Lung (tissue), 12 donors: ENCODE data around the gene CEACAM7. TPM values are rescaled to one million over a fixed set of nuclear protein-coding genes. Genes with fewer than 3 reads are reported as not detected.

Experiments used
- ATAC-seq: fragments of 200-7000 bp; cut with Tn5 transposase; one replicate; pipeline ENCODE4 v1.9.1; 2020; ENCODE audit warnings: moderate number of reproducible peaks; ENCODE audit not compliant: insufficient read depth, low FRiP score
- DNase-seq, 3 donors: peaks; one replicate each; pipeline ENCODE4 v3.0.0-alpha.2; 2013 to 2017
- H3K27ac ChIP-seq, 2 donors: one replicate each; pipeline ENCODE4 v1.5.1; 2013; ENCODE audit warnings: mild to moderate bottlenecking in 2 of 2, moderate library complexity in 2 of 2, control low read depth in 1 of 2, inconsistent platforms in 1 of 2, low read depth in 1 of 2, low read length in 1 of 2
- H3K27me3 ChIP-seq, 3 donors: one replicate each; pipeline ENCODE4 v1.5.1; 2013; ENCODE audit warnings: low read length in 2 of 3; ENCODE audit not compliant: control insufficient read depth in 3 of 3, insufficient read depth in 3 of 3
- H3K36me3 ChIP-seq, 4 donors: one replicate each; pipeline ENCODE4 v1.5.1; 2013; ENCODE audit warnings: low read length in 4 of 4, mild to moderate bottlenecking in 1 of 4, moderate library complexity in 1 of 4; ENCODE audit not compliant: control insufficient read depth in 4 of 4, insufficient read depth in 4 of 4
- H3K4me1 ChIP-seq, 5 donors: one replicate each; pipeline ENCODE4 v1.5.1; 2013; ENCODE audit warnings: low read length in 5 of 5, mild to moderate bottlenecking in 2 of 5, moderate library complexity in 1 of 5; ENCODE audit not compliant: control insufficient read depth in 5 of 5, insufficient read depth in 5 of 5
- H3K4me3 ChIP-seq: one replicate; pipeline ENCODE4 v1.5.1; 2013; ENCODE audit warnings: mild to moderate bottlenecking, control low read depth, moderate library complexity
- H3K9ac ChIP-seq, 2 donors: one replicate each; pipeline ENCODE4 v1.5.1; 2013; ENCODE audit warnings: low read length in 2 of 2, control low read depth in 1 of 2; ENCODE audit not compliant: insufficient read depth in 1 of 2
- H3K9me3 ChIP-seq, 4 donors: one replicate each; pipeline ENCODE4 v1.5.1; 2013; ENCODE audit warnings: low read length in 3 of 4, mild to moderate bottlenecking in 1 of 4, moderate library complexity in 1 of 4; ENCODE audit not compliant: control insufficient read depth in 4 of 4, insufficient read depth in 3 of 4
- WGBS, 2 donors: extraction: QIAGEN DNeasy Blood & Tissue Kit; methylation state at CpG; one replicate each; pipeline ENCODE4 v1.1.7; 2013; 5-methylcytosine and 5-hydroxymethylcytosine counted together
- polyA plus RNA-seq, 2 donors: library from polyadenylated mRNA; stranded (reverse); fragments of 200-250 nt; gene quantifications; one replicate each; pipeline ENCODE4 v1.2.1, GENCODE V29; 2013
- total RNA-seq, 2 donors: library from RNA; depleted of rRNA in 1 of 2; stranded (reverse); fragments of >200 nt in 1 of 2; gene quantifications; one replicate each; pipeline ENCODE4 v1.2.1, GENCODE V29; 2014 to 2021
- TF ChIP-seq, protein P1 (sequence below): IDR thresholded peaks from 2 replicates; pipeline ENCODE4 v1.5.1; 2012; ENCODE audit warnings: mild to moderate bottlenecking; ENCODE audit errors: control extremely low read depth, extremely low read depth
- donor health status: control.
- donor health status: control.
- donor health status: Bipolar disorder and iron deficiency.
- donor health status: healthy.
- donor health status: DM: yes; HTN: yes; CAD: no.

The CEACAM7 gene
- total and polyA plus RNA-seq, 4 donors: 0.11 to 0.41 (median 0.26) TPM

DNA sequence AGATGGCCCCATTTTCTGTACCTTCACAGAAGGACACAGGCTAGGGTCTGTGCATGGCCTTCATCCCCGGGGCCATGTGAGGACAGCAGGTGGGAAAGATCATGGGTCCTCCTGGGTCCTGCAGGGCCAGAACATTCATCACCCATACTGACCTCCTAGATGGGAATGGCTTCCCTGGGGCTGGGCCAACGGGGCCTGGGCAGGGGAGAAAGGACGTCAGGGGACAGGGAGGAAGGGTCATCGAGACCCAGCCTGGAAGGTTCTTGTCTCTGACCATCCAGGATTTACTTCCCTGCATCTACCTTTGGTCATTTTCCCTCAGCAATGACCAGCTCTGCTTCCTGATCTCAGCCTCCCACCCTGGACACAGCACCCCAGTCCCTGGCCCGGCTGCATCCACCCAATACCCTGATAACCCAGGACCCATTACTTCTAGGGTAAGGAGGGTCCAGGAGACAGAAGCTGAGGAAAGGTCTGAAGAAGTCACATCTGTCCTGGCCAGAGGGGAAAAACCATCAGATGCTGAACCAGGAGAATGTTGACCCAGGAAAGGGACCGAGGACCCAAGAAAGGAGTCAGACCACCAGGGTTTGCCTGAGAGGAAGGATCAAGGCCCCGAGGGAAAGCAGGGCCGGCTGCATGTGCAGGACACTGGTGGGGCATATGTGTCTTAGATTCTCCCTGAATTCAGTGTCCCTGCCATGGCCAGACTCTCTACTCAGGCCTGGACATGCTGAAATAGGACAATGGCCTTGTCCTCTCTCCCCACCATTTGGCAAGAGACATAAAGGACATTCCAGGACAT is 7.0 kb upstream of the CEACAM7 start:
- Histone ChIP-seq H3K9ac (no peak overlapping the region), H3K27me3 (no peaks in the 10 kb centered on the region), H3K27ac (no peak overlapping the region), H3K36me3 (no peaks in the 10 kb centered on the region), H3K4me1 (no peaks in the 10 kb centered on the region), H3K9me3 (peaks cover 0 to 8% (median 0%) of the 10 kb centered on the region in 4 donors), H3K4me3 (no peak overlapping the region)
- no peak for DNase-seq
- no peak for ATAC-seq
- 76% methylated on average over 8 of the region's 8 CpGs for WGBS, 2 donors
- TF ChIP-seq, protein P1, sequence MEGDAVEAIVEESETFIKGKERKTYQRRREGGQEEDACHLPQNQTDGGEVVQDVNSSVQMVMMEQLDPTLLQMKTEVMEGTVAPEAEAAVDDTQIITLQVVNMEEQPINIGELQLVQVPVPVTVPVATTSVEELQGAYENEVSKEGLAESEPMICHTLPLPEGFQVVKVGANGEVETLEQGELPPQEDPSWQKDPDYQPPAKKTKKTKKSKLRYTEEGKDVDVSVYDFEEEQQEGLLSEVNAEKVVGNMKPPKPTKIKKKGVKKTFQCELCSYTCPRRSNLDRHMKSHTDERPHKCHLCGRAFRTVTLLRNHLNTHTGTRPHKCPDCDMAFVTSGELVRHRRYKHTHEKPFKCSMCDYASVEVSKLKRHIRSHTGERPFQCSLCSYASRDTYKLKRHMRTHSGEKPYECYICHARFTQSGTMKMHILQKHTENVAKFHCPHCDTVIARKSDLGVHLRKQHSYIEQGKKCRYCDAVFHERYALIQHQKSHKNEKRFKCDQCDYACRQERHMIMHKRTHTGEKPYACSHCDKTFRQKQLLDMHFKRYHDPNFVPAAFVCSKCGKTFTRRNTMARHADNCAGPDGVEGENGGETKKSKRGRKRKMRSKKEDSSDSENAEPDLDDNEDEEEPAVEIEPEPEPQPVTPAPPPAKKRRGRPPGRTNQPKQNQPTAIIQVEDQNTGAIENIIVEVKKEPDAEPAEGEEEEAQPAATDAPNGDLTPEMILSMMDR: no peak

DNA sequence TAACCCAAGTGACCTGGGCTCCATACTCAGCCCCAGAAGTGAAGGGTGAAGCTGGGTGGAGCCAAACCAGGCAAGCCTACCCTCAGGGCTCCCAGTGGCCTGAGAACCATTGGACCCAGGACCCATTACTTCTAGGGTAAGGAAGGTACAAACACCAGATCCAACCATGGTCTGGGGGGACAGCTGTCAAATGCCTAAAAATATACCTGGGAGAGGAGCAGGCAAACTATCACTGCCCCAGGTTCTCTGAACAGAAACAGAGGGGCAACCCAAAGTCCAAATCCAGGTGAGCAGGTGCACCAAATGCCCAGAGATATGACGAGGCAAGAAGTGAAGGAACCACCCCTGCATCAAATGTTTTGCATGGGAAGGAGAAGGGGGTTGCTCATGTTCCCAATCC is 6.1 kb upstream of the CEACAM7 start:
- WGBS, 2 donors: 70 to 80% methylated on average over 1 of the region's 1 CpG

DNA sequence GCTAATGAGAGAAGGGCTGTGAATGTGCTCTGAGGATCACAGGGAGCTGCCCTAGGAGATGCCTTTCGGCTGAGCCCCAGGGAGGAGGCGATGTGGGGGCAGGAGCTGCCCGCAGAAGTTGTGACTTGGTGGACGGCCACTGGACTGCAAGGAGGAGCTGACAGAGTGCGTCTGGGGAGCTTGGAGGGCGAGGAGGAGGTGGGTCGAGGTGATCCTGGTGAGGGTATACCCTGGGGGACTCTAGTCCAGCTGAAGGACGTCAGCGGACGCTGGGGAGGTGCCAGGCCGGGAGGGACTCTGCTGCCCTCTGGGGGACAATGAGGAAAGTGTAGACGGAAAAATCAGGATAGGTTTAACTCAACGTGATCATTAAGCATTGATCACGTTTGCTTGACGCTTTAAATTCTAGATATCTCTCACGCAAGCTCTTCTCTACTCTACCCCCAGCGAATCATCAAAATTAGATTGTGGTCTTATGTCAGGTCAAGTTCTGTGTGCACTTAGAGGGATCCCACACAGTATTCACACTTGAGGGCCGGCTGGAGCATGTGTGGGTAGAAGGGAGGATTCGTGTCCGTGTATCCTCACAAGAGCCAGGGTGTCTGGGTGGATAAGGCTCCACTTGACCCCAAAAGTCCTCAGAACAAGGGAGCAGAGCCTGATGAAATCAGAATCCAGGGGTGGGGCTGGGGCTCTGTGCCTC is 3.3 kb upstream of the CEACAM7 start:
- Histone ChIP-seq H3K4me3 (no peak overlapping the region), H3K36me3 (no peaks in the 10 kb centered on the region), H3K27ac (no peak overlapping the region), H3K27me3 (no peaks in the 10 kb centered on the region), H3K4me1 (no peaks in the 10 kb centered on the region), H3K9ac (no peak overlapping the region), H3K9me3 (peaks cover 0 to 6% (median 0%) of the 10 kb centered on the region in 4 donors)
- TF ChIP-seq, protein P1: no peak
- no peak for ATAC-seq
- WGBS, 2 donors: 32 to 34% methylated on average over 20 of the region's 20 CpGs
- DNase-seq: peak in 2 of 3 donors; percentile 3 to 10

More for the DNA sequence above, 6.1 kb upstream of the CEACAM7 start:
- Histone ChIP-seq H3K27ac (no peak overlapping the region), H3K9me3 (peaks cover 0 to 6% (median 0%) of the 10 kb centered on the region in 4 donors), H3K4me3 (no peak overlapping the region), H3K9ac (no peak overlapping the region), H3K4me1 (no peaks in the 10 kb centered on the region), H3K27me3 (no peaks in the 10 kb centered on the region), H3K36me3 (no peaks in the 10 kb centered on the region)
- ATAC-seq (no peak), DNase-seq (no peak)
- TF ChIP-seq, protein P1: no peak
